ENCODE results near the gene PRR23A.
"Not testable (repeated sequence)": the region's sequence is repeated elsewhere in the genome, so short reads cannot be mapped to it uniquely, and the experiment has no call there.

The PRR23A gene

DNA sequence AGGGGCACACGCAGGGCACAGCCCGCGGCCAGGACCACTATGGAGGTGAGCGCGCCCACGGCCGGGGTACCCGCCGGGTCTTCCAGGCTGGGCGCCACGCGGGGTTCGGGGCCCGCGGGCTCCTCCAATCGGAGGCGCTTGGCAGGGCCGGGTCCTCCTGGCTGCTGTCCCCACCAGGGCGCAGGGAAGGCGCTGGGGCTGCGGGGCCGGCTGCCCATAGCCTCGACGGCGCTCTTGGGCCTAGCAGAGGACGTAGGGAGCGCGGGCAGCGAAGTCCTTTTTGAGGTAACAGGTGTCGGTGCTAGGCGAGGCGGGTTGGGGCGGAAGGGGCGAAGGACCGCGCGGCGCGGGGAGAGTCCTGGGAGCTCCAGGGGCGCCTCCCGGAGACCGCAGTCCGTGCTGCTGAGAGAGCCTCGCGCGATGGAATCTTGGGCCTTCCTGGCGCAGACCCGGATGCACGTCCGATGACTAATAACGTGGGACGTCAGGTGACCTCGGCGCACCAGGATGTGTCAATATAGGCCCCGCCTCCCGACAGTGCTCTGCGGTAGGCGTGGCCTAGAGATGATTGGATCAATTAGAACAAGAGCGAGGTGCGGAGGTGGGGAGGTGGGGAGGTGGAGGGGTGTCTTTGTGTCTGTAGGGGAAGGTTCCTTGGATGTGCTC lies at the start of gene PRR23A:
PRR23A (minus strand) TSS at position 218 of the 666 bp plus-strand sequence; CDS start at position 218, 0 bp downstream.
- no peak for DNase-seq

GRCh38 chr3:139052802-139053600 lies 46.9 kb upstream of the PRR23A start:
- DNase-seq, result no peak

GRCh38 chr3:139044366-139045210 lies 38.5 kb upstream of the PRR23A start, which contains the start of gene PRR23C:
Gene PRR23C, minus strand, starts transcription at chr3:139044892. Its CDS starts 272 bp downstream, at chr3:139044620.
- DNase-seq, result no peak

GRCh38 chr3:139043554-139044365 lies 37.7 kb upstream of the PRR23A start:
- no peak for DNase-seq

DNA sequence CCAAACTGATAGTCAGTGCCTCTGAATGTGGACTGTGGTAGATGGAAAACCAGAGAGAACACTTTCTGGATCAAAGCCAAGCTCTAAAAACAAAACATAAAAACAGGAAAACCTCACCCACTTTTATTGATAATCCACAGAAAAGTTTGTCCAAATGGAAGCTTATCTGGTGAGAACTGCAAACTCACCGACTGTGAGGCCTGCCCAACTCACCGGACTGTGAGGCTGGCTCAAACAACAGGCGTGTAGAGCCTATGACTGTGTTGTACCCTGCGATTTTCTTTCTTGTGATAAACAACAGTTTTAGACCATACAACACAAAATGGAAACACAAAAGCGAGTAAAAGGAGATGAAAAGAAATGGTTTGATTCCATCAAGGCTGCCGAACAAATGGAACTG lies 31.4 kb upstream of the PRR23A start:
- DNase-seq, result no peak

- no peak for DNase-seq
Observed at GRCh38 chr3:139032326-139033002, 26.4 kb upstream of the PRR23A start.

GRCh38 chr3:139030576-139030975 lies 24.5 kb upstream of the PRR23A start:
- not testable (repeated sequence) for DNase-seq

DNA sequence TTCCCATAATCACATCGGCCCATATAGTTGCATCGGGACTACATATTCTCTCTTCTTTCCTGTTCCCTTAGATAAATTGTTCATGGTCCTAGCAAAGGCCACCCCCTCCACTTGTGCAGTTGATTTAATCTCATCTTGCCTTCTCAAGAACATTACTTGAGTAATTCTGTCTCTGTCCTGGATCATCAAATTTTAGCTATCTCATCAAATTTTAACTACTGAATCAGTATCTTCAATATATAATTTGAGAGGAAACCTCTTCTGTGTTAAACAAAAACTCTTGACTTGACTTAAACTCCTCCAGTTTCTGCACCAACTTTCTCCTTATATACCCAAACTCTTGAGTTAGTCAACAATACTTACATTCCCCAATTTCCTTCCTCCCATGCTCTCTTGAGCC lies 18.9 kb upstream of the PRR23A start:
- DNase-seq, result no peak

- no peak for DNase-seq
Observed at GRCh38 chr3:139020868-139021234, 14.8 kb upstream of the PRR23A start, which contains the start of gene PRR23B. Gene PRR23B, minus strand, starts transcription at chr3:139020926. Its CDS starts 265 bp downstream, at chr3:139020661.

GRCh38 chr3:139020036-139020867 lies 14.2 kb upstream of the PRR23A start:
- DNase-seq, result no peak

DNA sequence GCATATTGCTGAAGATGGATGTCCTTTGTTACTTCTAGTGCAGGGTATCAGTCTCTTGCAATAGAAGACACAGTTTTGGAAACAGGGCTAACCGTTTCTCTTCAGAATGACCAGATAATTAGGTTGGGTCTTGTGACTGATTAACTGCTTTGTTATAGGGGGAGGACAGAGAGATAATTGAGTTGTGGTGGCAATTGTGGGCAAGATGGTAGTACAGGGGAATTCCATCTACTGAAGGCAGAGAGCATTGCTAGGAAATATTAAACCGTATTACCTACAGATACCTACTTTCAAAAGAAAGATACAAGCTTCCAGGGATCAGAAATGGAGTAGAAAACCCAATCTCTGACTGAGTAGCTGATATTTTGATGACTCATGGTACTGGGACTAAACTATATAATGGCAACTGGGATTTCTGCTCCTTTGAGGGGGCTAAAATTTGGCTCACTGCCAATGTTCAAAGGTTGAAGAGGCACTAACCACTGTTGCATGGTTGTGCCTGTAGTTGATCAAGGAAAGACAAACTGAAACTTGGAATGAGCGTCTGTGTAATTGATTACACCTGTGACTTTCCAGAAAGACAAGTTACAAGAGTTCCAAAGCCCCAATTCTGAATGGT lies 10.5 kb upstream of the PRR23A start:
- DNase-seq, result peak; percentile 11

DNA sequence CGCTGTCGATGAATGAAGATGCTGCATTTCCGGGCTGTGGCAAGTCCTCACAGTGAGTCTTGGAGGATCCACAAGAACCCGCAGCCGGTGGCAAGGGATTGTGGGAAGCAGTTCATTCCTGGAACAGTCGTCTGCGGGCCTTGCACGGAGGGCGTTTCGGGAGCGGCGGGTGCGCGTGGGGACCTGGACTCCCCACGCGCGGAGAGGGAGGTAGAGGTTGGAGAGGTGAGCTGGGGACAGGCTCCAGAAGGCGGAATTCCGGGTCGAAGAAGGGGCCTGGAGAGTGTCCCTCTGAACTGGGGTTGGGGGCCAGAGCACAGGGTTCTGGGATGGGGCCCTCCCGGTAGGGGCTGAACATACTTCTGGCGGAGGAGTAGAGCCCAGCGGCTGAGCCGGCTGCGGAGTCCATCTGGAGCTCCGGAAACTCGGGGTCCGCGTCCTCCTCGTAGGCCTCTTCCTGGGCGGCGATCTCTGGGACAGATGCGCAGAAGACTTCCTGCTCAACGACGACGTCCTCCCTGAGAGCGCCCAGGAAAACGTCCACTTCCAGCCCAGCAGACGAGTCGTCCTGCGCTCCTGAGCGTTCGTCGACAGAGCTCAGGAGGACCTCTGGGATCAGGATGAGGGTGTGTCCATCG lies 593 bp downstream of the PRR23A start:
- no peak for DNase-seq

DNA sequence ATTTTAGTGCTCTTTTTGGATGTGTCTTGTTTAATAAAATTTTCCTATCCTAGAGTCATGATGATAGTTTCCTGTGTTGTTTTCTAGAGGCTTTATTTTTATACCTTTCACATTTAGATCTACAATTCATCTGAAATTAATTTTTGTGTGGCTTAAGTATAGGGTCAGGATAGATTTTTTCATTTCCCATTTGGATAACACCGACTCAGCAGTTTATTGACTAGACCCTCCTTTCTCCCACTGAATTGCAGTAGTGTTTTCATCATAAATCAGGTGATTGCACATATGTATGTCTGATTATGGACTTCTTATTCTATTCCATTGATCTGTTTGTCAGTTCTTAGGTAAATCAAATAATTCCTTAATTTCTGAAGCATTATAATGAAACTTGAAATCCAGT lies 10.4 kb downstream of the PRR23A start:
- DNase-seq, result no peak

DNA sequence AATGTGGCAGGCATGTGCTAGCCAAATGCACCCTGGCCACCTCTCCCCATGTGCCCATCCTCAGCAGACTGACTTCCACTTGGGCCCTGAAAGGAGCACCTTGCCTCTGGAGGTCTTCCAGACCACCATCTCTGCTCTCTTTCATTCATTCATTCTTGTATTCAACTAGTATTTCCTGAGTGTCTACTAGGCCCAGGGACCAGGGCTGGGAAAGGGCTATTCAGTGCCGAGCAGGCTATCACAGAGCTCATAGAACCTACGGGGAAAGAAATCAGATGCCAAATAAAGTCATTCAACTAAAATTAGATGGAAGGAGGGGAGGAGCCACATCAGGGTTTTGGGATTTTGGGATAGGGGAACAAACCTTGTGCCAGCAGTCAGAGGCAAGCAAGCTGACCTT lies 18.9 kb downstream of the PRR23A start:
- DNase-seq, result no peak

GRCh38 chr3:138985932-138986331 lies 20.1 kb downstream of the PRR23A start:
- no peak for DNase-seq

DNA sequence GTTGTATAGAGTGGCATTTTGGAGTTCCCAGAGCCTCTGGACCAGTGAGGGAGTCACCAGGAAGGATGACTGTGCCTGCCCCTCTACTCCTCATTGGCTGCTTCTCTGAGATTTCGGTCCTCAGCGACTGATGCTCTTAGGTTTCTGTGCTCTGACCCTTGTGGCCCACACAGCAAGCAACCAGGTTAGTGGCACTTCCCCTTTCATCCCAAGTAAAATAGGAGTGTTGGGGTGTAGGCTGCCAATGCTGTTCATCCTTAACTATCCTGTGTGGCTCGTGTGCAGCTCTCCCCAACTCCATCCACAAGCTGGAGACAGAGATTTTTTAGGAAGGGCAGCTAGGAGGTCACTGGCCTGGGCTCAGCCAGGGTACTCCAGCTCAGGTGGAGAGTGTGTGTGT lies 21.3 kb downstream of the PRR23A start:
- DNase-seq, result no peak

DNA sequence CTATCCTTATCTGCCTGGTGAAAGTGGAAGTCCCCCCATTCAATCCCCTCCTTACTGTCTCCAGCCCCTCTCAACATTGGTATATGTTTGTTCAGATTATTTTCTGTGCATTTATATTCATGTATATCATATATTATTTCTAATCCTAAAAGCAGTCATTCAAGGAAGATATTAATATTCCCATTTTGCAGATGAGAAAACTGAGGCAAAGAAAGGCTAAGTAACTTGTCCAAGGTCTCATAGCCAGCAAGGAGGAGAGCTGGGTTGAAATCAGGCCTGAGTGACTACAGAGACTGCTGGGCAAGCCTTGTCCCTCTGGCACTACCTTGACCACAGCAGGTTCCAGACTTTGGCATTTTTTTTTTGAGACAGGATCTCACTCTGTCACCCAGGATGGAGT lies 30.0 kb downstream of the PRR23A start:
- DNase-seq, result no peak

DNA sequence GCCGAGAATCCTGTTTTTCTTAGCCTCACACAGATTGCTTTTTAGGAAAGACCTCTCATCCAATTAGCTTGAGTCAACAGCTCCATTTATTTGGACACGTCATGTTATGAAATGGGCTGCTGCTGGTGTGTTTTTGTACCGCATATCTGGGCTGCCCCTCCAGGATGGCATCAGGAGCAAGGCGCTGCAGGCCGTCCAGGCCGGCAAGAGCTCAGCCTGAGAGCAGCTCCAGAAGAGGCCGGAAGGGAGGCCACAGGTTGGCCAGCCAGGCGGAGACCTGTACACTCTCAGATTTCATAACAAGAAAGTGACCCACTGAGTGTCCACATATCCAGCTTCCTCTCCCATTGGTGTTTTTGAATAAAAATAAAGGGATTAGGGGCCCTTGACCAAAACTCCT lies 30.7 kb downstream of the PRR23A start:
- no peak for DNase-seq

DNA sequence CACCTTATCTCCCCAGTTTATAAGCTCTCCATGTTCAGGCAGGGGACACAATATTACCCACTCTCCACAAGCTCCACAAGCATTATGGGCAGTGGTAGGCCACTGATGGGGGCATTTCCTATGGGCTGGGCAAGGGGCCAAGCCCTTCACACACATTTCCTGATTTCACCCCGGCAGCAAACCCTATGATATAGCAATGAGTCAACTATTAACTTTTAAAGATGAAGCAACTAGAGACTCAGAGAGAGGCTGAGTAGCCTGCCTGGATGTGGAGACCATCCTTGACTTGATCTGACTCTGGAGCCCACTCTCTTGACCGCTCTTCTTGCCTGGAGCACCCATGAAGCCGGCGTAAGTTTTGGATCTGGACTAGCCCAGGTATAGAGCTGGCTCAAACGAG lies 31.6 kb downstream of the PRR23A start:
- no peak for DNase-seq

DNA sequence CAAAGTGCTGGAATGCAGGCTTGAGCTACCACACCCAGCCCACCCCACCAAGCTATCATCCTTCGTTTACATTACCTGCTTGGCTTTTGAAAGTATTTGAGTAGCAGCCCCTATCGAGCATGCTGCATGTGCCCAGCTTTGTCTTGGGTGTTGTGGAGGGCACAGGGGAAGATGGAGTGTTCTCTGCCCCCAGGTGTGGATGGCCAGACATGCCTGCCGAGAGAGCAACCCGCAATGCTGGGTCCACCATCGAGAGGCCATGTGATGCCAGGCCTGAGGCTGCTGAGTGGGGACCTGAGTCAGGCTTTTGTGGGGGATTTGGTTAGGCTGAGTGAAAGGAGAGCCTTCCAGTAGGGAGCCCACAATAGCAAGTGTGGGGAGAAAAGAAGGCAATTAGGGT lies 33.1 kb downstream of the PRR23A start:
- no peak for DNase-seq
